ENCODE results near the gene RGL1.
A peak's percentile ranks its signal among the peaks of the same experiment; 100 is the strongest.

RGL1 gene

GRCh38 chr1:183817576-183818288, 12.8 kb downstream of the RGL1 start:
- DNase-seq (ENCODE audit: low read depth) = no peak
- no peak overlapping the region for H3K4me3 ChIP-seq (ENCODE audit: low read depth, low read length)
- no peak for TF ChIP-seq CTCF (conservative IDR thresholded peaks at IDR 0.05; ENCODE audit: low read depth, low read length)

GRCh38 chr1:183819059-183819458, 14.1 kb downstream of the RGL1 start:
- H3K4me3 ChIP-seq (ENCODE audit: low read depth, low read length) = no peak overlapping the region
- TF ChIP-seq CTCF (conservative IDR thresholded peaks at IDR 0.05; ENCODE audit: low read depth, low read length) = no peak
- DNase-seq (ENCODE audit: low read depth) = no peak

GRCh38 chr1:183821309-183821888, 16.5 kb downstream of the RGL1 start:
- no peak for TF ChIP-seq CTCF (conservative IDR thresholded peaks at IDR 0.05; ENCODE audit: low read depth, low read length)
- DNase-seq (ENCODE audit: low read depth) = no peak

GRCh38 chr1:183821889-183822611, 17.1 kb downstream of the RGL1 start:
- no peak for TF ChIP-seq CTCF (conservative IDR thresholded peaks at IDR 0.05; ENCODE audit: low read depth, low read length)
- peak; percentile 35 for DNase-seq (ENCODE audit: low read depth)
- H3K4me3 ChIP-seq (ENCODE audit: low read depth, low read length) = no peak overlapping the region

More at GRCh38 chr1:183821309-183821888, 16.5 kb downstream of the RGL1 start:
- H3K4me3 ChIP-seq (ENCODE audit: low read depth, low read length) = no peak overlapping the region

GRCh38 chr1:183824291-183824690, 19.4 kb downstream of the RGL1 start:
- TF ChIP-seq CTCF (conservative IDR thresholded peaks at IDR 0.05; ENCODE audit: low read depth, low read length) = no peak
- H3K4me3 ChIP-seq (ENCODE audit: low read depth, low read length) = no peak overlapping the region
- no peak for DNase-seq (ENCODE audit: low read depth)

- no peak overlapping the region for H3K4me3 ChIP-seq (ENCODE audit: low read depth, low read length)
- no peak for TF ChIP-seq CTCF (conservative IDR thresholded peaks at IDR 0.05; ENCODE audit: low read depth, low read length)
- no peak for DNase-seq (ENCODE audit: low read depth)
These were observed 22.9 kb downstream of the RGL1 start for GRCh38 chr1:183827801-183828200.
